CD4-positive, alpha-beta T cell treated with Interferon gamma for 1 hour (primary cell): ENCODE data around the gene SUGCT.

Experiments used
- DNase-seq: peaks from one replicate; pipeline ENCODE4 v3.0.0-alpha.2; 2020

SUGCT gene

GRCh38 chr7:40483630-40484029, 348.8 kb downstream of the SUGCT start:
- no peak for DNase-seq

- no peak for DNase-seq
These were observed 355.2 kb downstream of the SUGCT start for GRCh38 chr7:40489844-40490602.

GRCh38 chr7:40490603-40490924, 355.8 kb downstream of the SUGCT start:
- DNase-seq, result no peak

GRCh38 chr7:40492946-40493345, 358.1 kb downstream of the SUGCT start:
- DNase-seq, result no peak

- DNase-seq, result no peak
These were observed 358.8 kb downstream of the SUGCT start for GRCh38 chr7:40493609-40494051.

- DNase-seq, result no peak
These were observed 364.2 kb downstream of the SUGCT start for GRCh38 chr7:40498924-40499510.

- no peak for DNase-seq
These were observed 364.9 kb downstream of the SUGCT start for GRCh38 chr7:40499718-40500117.

GRCh38 chr7:40500219-40500618, 365.4 kb downstream of the SUGCT start:
- DNase-seq, result no peak

- no peak for DNase-seq
These were observed 367.6 kb downstream of the SUGCT start for GRCh38 chr7:40502359-40502758.

- no peak for DNase-seq
These were observed 371.4 kb downstream of the SUGCT start for GRCh38 chr7:40506158-40506557.

GRCh38 chr7:40507166-40507565, 372.4 kb downstream of the SUGCT start:
- no peak for DNase-seq

- DNase-seq, result no peak
These were observed 374.6 kb downstream of the SUGCT start for GRCh38 chr7:40509287-40509996.

GRCh38 chr7:40516376-40516775, 381.6 kb downstream of the SUGCT start:
- DNase-seq, result no peak

GRCh38 chr7:40519009-40519408, 384.2 kb downstream of the SUGCT start:
- no peak for DNase-seq

GRCh38 chr7:40520986-40521738, 386.4 kb downstream of the SUGCT start:
- no peak for DNase-seq

GRCh38 chr7:40525764-40526163, 391.0 kb downstream of the SUGCT start:
- DNase-seq, result no peak

- DNase-seq, result no peak
These were observed 392.3 kb downstream of the SUGCT start for GRCh38 chr7:40526951-40527715.

GRCh38 chr7:40527723-40528122, 392.9 kb downstream of the SUGCT start:
- DNase-seq, result no peak

- DNase-seq, result no peak
These were observed 395.5 kb downstream of the SUGCT start for GRCh38 chr7:40530292-40530691.

GRCh38 chr7:40531956-40532355, 397.2 kb downstream of the SUGCT start:
- no peak for DNase-seq

GRCh38 chr7:40535678-40536077, 400.9 kb downstream of the SUGCT start:
- no peak for DNase-seq

- no peak for DNase-seq
These were observed 401.6 kb downstream of the SUGCT start for GRCh38 chr7:40536421-40536820.

GRCh38 chr7:40538281-40538680, 403.5 kb downstream of the SUGCT start:
- no peak for DNase-seq
